ENCODE measurements around the gene DBF4B.

The DBF4B gene

DNA sequence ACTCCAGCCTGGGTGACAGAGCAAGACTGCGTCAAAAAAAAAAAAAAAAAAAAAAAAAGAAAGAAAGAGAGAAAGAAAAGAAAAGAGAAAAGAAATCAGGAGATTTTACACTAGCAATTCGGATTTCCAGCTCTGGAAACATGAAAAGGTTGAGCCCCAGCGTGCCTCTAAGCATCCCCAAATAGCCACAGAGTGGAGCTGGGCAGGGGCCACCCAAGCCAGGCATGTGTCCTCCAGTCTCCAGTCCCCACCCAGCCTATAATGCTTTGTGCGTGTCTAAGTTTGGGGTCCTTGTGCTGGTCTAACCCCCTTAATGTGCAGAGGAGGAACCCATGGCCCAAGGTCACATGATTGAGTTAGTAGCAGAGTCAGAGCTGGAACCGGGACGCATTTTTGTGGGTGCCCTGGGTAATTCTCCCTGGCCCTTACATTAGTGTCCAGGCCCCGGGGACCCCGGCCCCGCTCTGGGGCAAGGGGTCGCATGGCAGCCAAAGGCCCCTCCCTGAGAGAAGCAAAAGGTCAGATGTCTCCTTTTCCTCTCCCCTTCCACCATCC is 70.3 kb downstream of the DBF4B start:
- DNase-seq = no peak

DNA sequence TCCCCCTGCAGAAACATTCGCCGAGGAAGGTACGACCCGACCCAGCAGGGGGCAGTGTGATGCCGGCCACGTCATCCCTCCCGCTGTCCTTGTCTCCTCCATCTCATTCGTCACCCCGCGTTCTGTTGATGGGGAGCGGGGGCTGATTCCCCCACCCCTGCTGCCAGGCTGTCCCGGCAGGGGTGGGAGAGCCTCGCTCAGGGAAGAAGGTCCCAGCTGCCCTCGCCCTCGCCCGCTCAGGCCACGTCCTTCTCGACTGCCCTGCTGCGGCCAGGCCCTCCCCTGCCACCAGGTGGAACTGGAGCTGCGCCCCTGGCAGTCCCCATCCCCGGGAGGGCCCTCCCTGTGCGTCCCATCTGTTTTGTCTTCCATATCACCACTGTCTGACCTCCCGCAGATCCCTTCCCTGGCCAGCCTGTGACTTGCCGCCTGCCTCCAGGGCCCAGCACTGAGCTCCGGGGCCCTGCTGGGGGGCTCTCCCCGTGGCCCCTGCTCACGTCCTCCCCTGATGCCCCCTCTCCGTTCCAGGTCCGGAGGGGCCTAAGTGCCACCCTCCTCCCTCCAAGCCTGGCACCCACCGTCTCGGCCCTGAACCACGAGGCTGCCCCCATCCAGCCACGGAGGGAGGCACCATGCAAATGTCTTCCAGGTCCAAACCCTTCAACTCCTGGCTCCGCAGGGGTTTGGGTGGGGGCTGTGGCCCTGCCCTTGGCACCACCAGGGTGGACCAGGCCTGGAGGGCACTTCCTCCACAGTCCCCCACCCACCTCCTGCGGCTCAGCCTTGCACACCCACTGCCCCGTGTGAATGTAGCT is 71.0 kb downstream of the DBF4B start:
- peak; percentile 80 for DNase-seq

DNA sequence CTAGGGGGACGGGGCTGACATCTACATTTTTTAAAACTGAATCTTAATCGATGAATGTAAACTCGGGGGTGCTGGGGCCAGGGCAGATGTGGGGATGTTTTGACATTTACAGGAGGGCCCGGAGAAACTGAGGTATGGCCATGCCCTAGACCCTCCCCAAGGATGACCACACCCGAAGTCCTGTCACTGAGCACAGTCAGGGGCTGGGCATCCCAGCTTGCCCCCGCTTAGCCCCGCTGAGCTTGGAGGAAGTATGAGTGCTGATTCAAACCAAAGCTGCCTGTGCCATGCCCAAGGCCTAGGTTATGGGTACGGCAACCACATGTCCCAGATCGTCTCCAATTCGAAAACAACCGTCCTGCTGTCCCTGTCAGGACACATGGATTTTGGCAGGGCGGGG is 71.7 kb downstream of the DBF4B start:
- DNase-seq = no peak

DNA sequence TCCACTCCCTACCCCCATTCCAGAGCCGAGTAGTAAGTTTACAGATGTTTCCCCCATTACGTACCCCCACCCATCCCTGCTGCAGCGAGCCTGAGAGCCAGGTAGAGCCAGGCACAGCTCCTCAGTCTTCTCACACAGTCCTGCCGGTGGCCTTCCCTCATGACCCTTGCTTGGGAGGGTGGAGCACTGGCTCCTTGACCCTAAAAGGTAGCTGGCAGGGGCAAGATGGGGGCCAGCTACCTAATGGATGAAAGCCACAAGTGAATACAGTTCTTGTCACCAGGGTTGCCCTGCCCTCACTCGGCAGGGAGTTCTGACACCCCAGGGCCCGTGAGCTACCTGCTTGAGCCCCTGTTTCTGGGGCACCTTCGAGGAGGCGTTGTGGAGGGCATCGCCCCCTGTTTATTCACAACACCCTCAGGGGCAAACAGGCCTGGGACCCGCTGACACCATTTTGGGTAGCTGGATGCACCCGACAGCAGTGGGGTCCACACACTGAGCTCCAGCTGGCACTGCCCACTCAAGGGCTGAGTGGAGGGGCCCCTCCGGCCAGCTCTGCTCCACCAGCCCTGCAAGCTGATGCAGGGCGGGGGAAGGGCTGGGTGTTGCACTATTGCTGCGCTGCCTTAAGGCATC is 72.5 kb downstream of the DBF4B start:
- DNase-seq = no peak

DNA sequence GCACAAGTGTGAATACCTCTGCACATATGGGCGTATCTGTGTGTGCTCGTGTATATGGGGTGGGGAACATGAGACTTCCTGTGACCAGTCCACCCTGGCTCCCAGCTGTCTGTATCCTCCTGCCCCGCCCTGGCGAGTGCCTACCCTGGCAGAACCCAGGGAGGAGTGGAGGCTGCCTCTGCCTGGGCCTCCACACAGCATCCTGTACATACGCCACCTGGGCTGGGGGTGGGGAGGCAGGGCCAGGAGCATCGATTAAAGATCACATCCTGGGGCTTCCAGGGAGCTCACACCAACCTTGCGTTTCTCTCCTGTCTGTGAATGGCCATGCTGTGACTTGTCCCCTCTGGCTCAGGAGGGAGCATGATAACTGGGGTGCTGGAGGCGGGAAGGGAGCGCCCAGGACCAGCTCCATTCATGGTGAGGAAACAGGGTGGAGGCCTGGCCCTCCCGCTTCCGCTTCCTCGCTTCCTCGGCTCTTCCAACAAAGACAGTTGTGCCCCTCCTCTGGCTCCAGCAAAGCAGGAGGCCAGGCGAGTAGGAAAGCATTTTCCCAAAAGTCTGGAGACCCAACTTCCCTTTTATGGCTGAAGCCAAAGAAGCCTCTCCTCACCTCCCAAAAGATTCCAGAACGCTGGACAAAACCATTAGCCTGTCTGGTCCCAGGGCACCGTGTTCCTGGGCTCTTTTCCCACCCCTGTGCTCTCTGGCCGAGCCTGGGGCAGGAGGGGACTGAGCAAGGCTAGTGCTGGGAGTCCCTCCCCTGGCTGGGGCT is 73.3 kb downstream of the DBF4B start:
- no peak for DNase-seq

DNA sequence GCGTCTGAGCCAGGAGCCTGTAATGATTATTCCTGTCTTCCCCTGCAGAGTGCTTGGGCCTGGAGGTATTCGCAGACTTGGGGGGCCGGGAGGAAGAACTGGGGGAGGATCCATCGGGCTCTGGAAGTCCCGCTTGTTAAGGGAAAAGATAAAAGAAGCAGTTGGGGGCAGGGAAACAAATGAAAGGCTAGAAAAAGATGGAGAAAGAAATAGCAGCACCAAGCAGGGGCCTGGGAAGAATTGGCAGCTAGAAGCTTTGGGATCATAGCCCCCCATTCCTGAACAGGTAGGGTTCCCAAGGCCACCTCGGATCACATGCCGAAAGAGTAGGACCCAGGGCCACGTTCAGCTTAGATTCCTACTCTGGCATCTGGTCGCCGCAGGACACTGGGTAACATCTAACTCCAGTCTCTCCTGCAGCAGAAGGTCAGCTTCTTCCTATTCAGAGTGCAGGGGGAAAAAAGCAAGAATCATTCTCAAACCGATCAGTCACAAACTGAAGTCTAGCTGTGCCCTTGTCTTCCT is 73.9 kb downstream of the DBF4B start:
- no peak for DNase-seq

DNA sequence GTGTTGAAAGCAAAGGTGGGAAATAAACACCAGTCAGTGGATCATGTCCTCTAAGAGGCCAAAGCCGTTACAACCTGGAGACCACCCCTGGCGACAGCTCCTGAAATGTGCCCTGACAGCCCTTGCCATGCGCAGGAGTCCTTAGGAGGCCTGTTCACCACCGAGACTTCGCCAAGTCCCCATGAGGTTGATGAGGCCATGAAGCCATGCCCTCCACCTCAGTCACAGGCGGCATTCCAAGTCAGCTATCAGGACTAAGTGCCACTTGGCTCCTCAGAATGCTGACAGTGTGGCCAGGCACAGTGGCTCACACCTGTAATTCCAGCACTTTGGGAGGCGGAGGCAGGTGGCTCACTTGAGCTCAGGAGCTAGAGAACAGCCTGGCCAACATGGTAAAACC is 77.5 kb downstream of the DBF4B start:
- no peak for DNase-seq

DNA sequence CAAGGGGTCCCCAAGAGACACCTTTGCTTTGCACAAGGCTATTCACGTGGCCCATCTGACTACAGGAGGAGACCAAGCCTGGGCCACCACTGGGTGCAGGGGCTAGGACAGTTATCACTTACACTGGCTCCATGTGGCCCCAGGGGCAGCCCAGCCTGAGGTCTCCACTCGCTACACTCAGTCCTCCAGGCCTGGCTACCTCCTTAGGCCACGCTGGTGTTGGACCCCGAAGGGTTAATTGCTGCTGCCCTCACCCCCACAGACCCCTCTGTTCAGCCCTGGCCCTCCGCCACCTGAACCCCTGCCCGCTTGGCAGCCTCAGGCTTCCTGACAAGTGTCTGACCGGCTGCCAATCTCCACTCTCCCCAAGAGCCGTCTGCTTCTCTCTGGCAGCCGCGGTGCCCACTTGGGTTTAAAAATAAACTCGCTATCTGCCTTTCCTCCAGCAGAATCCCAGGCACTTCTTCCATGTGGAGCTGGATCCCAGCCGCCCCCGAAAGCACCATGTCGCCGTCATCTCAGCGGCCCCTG is 78.2 kb downstream of the DBF4B start:
- no peak for DNase-seq

DNA sequence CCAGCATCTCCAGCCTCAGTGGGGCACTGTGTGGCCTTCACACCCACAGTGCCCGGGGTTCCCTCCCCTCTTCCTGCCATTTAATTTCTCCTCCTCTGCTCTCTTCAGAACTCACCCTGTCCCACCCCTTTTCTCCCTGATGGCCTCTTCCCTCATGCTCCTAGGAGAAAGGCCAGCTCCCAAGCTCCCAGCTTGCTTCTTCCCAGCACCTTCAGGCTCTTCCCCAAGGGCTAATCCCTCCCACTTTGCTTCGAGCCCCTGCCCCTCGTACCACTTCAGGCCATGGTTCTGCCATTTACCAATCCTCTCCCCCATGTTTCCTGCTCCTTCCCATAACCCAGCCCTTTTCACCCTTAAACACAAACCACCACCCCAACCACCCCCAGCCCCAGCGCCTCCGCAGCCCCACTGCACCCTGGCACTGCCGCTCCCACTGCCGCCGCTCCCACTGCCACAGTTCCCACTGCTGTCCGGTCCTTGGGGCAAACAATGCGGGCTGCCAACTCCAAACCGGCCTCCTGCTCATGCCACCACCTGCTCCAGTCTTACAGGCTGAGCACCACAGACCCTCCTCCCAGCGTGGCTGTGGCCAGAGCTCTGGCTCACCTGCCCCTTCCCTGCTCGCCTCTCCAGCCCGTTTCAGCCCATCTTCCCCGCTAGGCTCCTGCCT is 78.9 kb downstream of the DBF4B start:
- DNase-seq = no peak

DNA sequence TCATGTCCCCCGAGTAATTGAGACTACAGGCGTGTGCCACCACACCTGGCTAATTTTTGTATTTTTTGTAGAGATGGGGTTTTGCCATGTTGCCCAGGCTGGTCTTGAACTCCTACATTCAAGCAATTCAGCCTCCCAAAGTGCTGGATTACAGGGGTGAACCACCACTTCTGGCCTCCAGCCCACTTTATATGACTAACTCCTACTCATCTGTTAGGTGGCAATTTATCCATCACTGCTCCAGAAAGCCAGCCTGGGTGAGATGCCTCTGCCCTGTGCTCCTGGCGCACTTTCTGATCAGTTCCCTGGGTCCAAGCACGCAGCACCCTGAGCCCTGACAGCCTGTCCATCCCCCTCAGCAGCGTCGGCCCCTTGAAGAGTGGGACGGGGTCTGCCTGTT is 79.7 kb downstream of the DBF4B start:
- no peak for DNase-seq

DNA sequence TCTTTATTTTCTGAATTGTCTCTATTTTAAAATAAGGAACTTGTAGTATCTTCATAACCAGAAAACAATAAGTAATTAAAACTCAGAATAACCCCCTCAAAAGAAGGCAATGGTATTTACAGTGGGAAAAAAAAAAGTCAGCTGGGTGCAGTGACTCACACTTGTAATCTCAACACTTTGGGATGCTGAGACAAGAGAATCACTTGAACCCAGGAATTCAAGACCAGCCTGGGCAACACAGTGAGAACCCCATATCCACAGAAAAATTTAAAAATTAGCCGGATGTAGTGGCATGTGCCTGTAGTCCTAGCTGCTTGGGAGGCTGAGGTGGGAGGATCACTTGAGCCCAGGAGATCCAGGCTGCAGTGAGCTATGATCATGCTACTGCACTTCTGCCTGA is 83.8 kb downstream of the DBF4B start:
- DNase-seq = peak; percentile 46

DNA sequence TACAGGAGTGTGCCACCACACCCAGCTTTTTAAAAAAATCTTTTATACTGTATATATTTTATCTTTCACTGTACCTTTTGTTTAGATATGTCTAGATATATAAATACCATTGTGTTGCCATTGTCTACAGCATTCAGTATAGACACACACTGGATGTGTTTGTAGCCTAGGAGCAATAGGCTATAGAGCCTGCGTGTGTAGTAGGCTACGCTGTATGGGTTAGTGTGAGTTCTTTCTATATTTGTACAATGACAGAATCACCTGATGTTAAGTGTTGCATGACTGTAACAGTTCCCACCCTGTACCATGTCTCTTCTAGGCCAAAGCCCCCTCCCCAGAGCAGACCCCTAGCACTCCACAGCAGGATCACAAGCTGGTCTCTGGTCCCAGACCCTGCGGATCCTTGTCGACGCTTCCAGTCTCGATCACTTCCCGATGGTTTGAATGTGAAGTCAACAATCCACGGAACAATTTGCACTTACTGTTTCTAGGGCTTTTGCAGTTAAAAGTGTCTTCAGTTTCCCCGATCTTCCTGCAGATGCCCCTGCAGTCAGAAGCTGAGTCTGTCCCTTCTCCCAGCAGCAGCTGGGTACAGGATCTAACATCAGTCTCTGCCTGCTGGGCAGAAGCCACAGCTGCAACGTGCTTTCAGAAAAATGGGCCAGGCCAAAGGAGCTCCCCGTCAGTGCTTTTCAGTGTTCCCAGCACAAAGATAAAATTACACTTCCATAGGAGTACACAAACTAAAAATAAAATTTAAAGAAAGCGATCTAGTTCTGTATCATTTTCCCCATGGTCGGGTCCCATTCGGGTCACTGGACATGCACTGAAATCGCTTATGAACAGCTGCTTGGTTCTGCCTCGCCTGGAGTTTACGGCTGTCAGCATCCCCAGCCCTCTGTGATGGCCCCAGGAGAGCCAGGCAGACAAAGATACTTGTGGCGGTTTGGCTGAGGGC is 85.7 kb downstream of the DBF4B start:
- no peak for DNase-seq

DNA sequence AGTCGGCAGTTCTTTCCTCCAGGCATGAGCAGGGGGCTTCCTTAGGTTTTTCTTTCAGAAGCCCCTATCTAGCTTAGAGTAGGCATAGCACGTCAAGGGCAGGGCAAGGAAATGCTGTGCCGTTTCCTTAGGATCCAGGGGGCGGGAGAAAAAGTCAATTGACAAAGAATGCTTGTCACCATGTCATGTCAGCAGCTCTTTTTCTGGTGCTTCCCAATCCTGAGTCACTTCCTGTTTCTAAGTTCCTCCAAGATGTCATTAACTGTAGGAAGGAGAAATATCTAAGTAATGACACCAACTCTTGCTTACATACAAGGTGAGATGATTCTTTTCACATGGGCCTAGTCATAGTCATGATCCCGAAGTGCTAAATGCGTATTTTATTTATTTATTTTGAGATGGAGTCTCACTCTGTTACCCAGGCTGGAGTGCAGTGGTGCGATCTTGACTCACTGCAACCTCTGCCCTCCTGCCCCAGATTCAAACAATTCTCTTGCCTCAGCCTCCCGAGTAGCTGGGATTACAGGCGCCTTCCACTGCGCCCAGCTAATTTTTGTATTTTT is 86.5 kb downstream of the DBF4B start:
- peak; percentile 88 for DNase-seq

DNA sequence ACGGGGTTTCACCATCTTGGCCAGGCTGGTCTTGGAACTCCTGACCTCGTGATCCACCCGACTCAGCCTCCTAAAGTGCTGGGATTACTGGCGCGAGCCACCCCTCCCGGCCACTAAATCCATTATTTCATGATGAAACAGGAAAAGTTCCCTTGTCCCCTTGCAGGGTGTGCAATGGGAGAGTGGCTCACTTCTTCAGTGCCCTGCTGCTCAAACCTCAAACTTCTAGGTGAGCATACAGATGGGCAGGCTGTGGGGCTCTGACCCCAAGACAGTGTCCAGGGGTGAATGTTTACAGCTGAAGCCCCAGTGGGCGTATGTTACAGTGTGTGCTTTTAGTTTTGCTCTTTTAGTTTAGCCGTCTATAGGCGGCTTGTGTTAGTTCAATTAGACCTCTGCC is 87.0 kb downstream of the DBF4B start:
- no peak for DNase-seq

DNA sequence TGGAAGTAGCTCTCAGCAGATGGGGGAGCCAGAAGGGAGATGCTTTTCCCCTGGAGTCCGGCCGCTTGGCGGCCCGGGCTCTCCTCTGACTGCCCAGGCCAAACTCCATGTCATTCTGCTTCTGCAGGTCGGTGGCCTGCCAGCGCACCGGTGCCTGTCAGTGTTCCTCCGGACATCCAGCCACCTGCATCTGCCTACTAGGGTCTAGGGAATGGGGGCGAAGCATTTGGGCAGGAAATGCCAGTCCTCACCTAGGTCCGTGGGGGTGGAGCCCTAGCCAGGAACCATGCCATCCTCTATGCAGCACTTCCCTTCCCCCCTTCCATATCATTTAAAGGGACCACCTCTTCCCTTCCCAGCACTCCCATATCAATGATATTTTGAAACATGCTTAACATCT is 87.5 kb downstream of the DBF4B start:
- DNase-seq = no peak

DNA sequence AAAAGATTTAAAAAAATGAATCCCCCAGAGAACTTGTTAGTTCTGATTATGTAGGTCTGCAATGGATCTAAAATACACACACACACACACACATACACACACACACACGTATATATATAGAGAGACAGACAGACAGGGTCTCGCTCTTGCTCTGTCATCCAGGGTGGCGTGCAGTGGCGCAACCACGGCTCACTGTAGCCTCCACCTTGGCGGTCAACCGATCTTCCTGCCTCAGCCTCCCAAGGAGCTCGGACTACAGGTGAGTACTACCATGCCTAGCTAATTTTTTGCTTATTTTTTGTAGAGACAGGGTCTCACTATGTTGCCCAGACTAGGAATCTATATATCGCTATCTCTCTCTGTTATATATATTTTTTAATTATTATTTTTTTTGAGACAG is 88.3 kb downstream of the DBF4B start:
- DNase-seq = no peak

DNA sequence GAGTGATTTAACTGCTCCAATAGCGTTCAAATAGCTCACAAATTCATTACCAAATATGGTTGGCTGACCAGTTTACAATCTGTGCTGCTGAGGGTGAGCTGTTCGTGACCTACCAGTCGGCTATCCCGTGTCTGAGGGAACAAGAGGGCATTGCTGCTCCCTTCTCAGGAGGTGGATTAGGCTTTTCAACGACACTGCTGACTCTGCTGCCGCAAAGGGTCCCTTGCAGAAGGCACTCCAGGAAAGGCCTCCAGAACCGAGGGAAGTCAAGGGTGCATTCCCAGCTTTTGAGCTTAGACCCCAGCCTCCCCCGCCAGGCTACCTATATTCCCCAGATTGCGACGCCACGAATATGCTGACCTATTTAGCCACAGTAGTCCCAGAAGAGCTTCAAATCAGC is 89.3 kb downstream of the DBF4B start:
- DNase-seq = no peak

DNA sequence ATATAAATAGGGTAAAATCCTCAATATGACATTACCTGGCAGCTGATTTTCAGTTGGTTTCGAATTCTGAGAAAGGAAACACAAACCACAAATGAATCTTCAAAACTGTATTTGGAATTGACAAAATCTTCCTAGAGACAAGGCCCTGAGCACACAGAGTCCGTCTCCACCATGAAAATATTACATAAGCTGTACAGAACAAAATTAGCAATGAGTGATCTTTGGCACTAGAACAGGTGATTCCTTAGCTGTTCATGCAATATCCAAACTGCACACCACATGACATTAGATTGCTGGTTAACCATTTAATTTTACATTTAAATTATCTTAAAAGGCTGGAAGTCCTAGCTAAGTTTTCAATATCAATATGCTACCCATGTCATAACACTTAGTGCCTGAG is 89.9 kb downstream of the DBF4B start:
- DNase-seq = no peak
